Kidney tubule cell (primary cell): ENCODE measurements around the gene PCYT2.

Experiments used
- DNase-seq: peaks from one replicate; pipeline ENCODE4 v3.0.0-alpha.2; 2018; ENCODE audit warnings: low spot score

PCYT2 gene

DNA sequence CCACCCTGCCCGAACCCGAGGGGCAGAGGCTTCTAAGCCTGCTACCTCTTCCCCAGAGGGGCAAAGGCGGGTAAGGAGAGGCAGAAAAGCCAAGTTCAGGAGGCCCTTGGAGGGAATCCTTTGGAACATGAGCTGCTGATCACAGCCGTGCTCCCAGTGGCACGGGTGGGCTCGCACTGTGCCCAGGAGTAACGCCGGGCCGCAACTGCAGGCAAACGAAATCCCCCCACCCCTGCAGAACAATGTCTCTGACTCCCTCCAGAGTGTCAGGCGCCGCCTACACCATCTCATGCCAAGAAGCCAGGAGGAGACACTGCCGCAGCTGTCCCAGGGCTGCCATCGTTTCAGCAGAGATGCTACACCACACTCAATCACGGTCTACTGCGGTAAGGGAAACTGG lies 59.8 kb downstream of the PCYT2 start:
- DNase-seq: no peak
